ENCODE measurements around the gene KCNG3. TPM values are rescaled to one million over a fixed set of nuclear protein-coding genes. Genes with fewer than 3 reads are reported as not detected.

KCNG3 gene
- total RNA-seq, 1 experiment from 2014 or later, result not detected

GRCh38 chr2:42449163-42450087 lies 44.4 kb downstream of the KCNG3 start:
- Histone ChIP-seq H3K9me3 (no peaks in the 10 kb centered on the region), H3K36me3 (no peaks in the 10 kb centered on the region), H3K27me3 (no peaks in the 10 kb centered on the region), H3K4me3 (no peak overlapping the region)
- no peak for DNase-seq

- no peak for DNase-seq
- H3K4me3 ChIP-seq, result no peak overlapping the region
Measured at GRCh38 chr2:42448163-42448562, 45.6 kb downstream of the KCNG3 start.

GRCh38 chr2:42446503-42447271 lies 47.1 kb downstream of the KCNG3 start:
- Histone ChIP-seq H3K27me3 (peaks cover 5% of the 10 kb centered on the region), H3K9me3 (no peaks in the 10 kb centered on the region), H3K4me3 (no peak overlapping the region), H3K36me3 (no peaks in the 10 kb centered on the region)
- no peak for DNase-seq

More at GRCh38 chr2:42448163-42448562, 45.6 kb downstream of the KCNG3 start:
- Histone ChIP-seq H3K27me3 (peaks cover under 1% of the 10 kb centered on the region; the same call in 1 of the 2 replicates), H3K9me3 (no peaks in the 10 kb centered on the region), H3K36me3 (no peaks in the 10 kb centered on the region)

- Histone ChIP-seq H3K36me3 (no peaks in the 10 kb centered on the region), H3K4me3 (no peak overlapping the region), H3K27me3 (peaks cover 5% of the 10 kb centered on the region), H3K9me3 (no peaks in the 10 kb centered on the region)
- DNase-seq, result no peak
Measured at GRCh38 chr2:42443718-42444399, 49.9 kb downstream of the KCNG3 start.

- Histone ChIP-seq H3K9me3 (no peaks in the 10 kb centered on the region), H3K4me3 (no peak overlapping the region), H3K36me3 (no peaks in the 10 kb centered on the region), H3K27me3 (peaks cover 5% of the 10 kb centered on the region)
- DNase-seq, result no peak
Measured at GRCh38 chr2:42442774-42443173, 51.0 kb downstream of the KCNG3 start.

GRCh38 chr2:42438685-42439084 lies 55.1 kb downstream of the KCNG3 start:
- no peak overlapping the region for H3K4me3 ChIP-seq
- peaks cover 5% of the 10 kb centered on the region; the same call in 1 of the 2 replicates for H3K27me3 ChIP-seq
- no peak for DNase-seq
- H3K9me3 ChIP-seq, result no peaks in the 10 kb centered on the region
- H3K36me3 ChIP-seq, result no peaks in the 10 kb centered on the region

- H3K27me3 ChIP-seq, result no peaks in the 10 kb centered on the region
- H3K4me3 ChIP-seq, result no peak overlapping the region
- H3K9me3 ChIP-seq, result no peaks in the 10 kb centered on the region
- H3K36me3 ChIP-seq, result no peaks in the 10 kb centered on the region
- no peak for DNase-seq
Measured at GRCh38 chr2:42436370-42436769, 57.4 kb downstream of the KCNG3 start.

- Histone ChIP-seq H3K4me3 (no peak overlapping the region), H3K36me3 (no peaks in the 10 kb centered on the region), H3K9me3 (no peaks in the 10 kb centered on the region), H3K27me3 (no peaks in the 10 kb centered on the region)
- DNase-seq, result no peak
Measured at GRCh38 chr2:42435628-42436027, 58.2 kb downstream of the KCNG3 start.

GRCh38 chr2:42430188-42430587 lies 63.6 kb downstream of the KCNG3 start:
- no peak for DNase-seq
- Histone ChIP-seq H3K9me3 (no peaks in the 10 kb centered on the region), H3K36me3 (no peaks in the 10 kb centered on the region), H3K27me3 (no peaks in the 10 kb centered on the region), H3K4me3 (no peak overlapping the region)

- H3K36me3 ChIP-seq, result no peaks in the 10 kb centered on the region
- H3K9me3 ChIP-seq, result no peaks in the 10 kb centered on the region
- no peaks in the 10 kb centered on the region for H3K27me3 ChIP-seq
- no peak for DNase-seq
- H3K4me3 ChIP-seq, result no peak overlapping the region
Measured at GRCh38 chr2:42429352-42429751, 64.4 kb downstream of the KCNG3 start.

- Histone ChIP-seq H3K27me3 (no peaks in the 10 kb centered on the region), H3K36me3 (no peaks in the 10 kb centered on the region), H3K9me3 (no peaks in the 10 kb centered on the region), H3K4me3 (no peak overlapping the region)
- DNase-seq, result no peak
Measured at GRCh38 chr2:42425697-42426096, 68.1 kb downstream of the KCNG3 start.

- DNase-seq, result no peak
- H3K9me3 ChIP-seq, result no peaks in the 10 kb centered on the region
- no peaks in the 10 kb centered on the region for H3K36me3 ChIP-seq
- no peaks in the 10 kb centered on the region for H3K27me3 ChIP-seq
- no peak overlapping the region for H3K4me3 ChIP-seq
Measured at GRCh38 chr2:42424033-42424432, 69.7 kb downstream of the KCNG3 start.

- no peak overlapping the region for H3K4me3 ChIP-seq
- no peaks in the 10 kb centered on the region for H3K36me3 ChIP-seq
- no peak for DNase-seq
Measured at GRCh38 chr2:42421601-42422239, 72.1 kb downstream of the KCNG3 start.

GRCh38 chr2:42421157-42421485 lies 72.7 kb downstream of the KCNG3 start:
- H3K27me3 ChIP-seq, result no peaks in the 10 kb centered on the region
- no peak overlapping the region for H3K4me3 ChIP-seq
- H3K9me3 ChIP-seq, result no peaks in the 10 kb centered on the region
- H3K36me3 ChIP-seq, result no peaks in the 10 kb centered on the region
- DNase-seq, result no peak

More at GRCh38 chr2:42421601-42422239, 72.1 kb downstream of the KCNG3 start:
- Histone ChIP-seq H3K9me3 (no peaks in the 10 kb centered on the region), H3K27me3 (no peaks in the 10 kb centered on the region)

- H3K4me3 ChIP-seq, result no peak overlapping the region
- no peaks in the 10 kb centered on the region for H3K27me3 ChIP-seq
- no peaks in the 10 kb centered on the region for H3K36me3 ChIP-seq
- H3K9me3 ChIP-seq, result peaks cover 6% of the 10 kb centered on the region; the same call in 1 of the 2 replicates
- no peak for DNase-seq
Measured at GRCh38 chr2:42414648-42415047, 79.1 kb downstream of the KCNG3 start.

- no peaks in the 10 kb centered on the region for H3K36me3 ChIP-seq
- H3K27me3 ChIP-seq, result no peaks in the 10 kb centered on the region
- H3K4me3 ChIP-seq, result no peak overlapping the region
- DNase-seq, result no peak
- H3K9me3 ChIP-seq, result peaks cover 6% of the 10 kb centered on the region; the same call in 1 of the 2 replicates
Measured at GRCh38 chr2:42414158-42414557, 79.6 kb downstream of the KCNG3 start.
